ENCODE results near the gene ZNF335.
"Not testable (repeated sequence)": the region's sequence is repeated elsewhere in the genome, so short reads cannot be mapped to it uniquely, and the experiment has no call there.

Gene ZNF335

DNA sequence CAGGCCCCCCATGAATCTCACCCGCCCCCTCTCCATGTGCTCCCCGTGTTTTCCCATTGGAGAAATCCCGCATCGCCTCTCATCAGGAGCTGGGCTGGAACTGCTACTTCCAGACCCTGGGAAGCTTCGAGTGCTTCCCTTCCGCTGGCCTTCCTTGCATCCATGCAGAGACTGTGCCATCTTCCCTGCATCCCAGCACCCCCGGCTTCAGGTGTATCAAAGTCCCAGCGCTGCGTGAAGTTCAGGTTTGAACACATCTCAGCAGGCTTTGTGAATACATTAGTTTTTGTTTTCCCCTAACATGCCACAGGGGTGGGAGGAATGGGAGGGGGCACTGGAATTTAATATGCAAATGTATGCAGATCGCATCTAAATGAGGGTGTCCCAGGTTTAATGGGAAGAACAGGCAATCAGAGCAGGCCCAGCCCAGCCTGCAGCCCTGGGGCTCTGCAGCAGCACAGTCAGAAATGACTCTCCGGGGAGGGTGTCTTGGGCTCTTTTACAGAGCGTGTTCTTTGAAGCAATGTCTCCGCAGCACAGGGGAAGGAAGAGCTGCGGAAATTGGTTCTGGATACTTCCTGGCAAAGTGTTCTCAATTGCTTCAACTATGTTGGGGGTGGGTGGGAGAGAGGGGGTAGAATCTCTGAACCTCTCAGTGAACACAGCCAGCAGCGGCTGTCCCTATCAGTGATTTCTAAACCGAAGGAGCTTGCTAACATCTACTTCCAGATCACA is 28.4 kb upstream of the ZNF335 start:
- DNase-seq: no peak

DNA sequence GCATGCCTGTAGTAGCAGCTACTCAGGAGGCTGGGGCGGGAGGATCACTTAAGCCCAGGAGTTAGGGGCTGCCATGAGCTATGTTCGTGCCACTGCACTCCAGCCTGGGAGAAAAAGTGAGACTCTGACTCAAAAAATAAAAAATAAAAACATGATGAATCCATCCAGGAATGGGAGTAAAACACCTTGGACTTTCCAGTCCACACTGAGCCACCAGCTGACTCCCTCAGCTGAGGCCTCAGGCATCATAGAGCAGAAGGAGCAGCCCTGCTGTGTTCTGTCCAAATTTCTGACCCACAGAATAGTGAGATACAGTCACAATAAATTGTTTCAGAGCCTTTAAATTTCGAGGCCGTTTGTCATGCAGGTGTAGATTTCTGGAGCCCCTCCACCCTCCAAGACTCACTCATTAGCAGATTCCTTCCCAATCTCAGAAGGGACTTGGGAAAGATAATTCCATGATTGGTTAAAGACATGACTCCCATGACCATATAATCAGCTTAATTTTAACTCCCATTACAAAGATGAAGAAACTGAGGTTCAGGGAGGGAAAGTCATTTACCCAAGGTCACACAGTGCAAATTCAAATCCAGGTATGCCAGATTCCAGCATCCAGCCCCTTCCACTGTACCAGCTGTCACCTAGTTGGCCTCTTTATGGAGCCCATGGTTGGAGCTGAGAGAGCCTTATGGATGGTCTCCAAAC is 27.7 kb upstream of the ZNF335 start:
- DNase-seq: no peak

DNA sequence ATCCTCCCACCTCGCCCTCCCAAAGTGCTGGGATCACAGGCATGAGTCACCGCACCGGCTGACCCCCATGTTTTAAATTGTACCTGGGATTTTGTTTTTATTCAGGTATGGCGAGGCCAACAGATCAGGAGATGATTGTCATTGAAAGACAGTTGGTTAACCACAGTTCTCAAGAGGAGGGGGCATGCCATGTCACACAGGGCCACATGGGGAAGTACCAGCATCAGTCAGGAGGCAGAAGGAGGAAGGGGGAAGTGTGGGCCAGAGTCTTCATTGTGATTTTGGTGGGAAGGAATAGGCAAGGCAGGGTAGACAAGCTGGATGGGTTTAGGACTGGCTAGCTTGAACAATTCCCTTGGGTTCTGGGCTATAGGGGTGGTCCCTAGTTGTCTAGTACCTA is 26.8 kb upstream of the ZNF335 start:
- DNase-seq: no peak

DNA sequence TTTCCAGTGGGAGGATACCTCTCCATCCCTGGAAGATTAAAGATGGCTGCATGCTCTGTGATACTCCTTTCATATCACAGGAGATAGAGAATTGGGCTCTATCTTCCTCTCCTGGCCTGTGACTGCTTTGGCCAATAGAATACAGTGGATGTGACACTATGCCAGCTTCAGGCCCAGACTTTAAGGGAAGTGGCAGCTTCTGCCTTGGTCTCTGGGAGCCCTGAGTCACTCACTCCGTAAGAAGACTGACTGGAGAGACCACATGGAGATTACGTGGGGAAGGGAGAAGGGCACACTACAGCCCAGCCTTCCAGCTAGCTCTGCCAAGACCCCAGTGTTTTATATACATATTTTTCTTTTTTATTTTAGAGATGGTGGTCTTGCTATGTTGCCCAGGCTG is 26.3 kb upstream of the ZNF335 start:
- no peak for DNase-seq

DNA sequence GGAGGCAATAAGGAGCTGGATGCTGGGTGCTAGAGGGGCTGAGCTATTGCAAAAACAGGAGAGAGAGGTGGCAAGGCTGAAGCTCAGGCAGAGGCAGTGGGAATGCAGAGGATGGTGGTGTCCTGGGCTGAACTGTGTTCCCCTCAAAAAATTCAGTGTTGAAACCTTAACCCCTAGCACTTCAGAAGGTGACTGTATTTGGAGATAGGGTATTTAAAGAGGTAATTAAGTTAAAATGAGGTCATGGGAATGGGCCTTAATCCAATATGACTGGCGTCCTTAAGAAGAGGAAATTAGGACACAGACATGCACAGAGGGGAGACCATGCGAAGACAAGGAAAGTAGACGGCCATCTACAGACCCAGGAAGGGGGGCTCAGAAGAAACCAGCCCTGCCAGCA is 25.2 kb upstream of the ZNF335 start:
- DNase-seq: no peak

DNA sequence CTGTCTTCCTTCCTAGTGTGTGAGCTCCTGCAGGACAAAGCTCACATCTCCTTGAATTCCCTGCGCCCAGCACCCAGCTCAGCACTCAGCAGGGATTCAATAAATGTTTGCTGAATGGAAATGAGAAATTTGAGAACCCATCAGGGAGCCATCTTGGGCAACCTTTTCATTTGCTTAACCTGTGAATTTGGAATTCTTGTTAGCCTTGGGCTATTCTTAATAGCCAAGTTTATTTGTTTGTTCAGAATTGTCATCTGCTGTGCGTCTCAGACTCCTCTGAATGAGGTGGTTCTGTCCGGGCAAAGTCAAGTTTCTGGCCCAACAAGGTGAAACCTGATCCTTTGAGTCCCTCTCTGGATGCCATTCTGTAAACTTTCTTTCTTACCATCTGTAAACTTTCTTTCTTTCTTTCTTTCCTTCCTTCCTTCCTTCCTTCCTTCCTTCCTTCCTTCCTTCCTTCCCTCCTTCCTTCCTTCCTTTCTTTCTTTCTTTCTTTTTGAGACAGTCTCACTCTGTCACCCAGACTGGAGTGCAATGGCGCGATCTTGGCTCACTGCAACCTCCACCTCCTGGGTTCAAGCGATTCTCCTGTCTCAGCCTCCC is 23.6 kb upstream of the ZNF335 start:
- not testable (repeated sequence) for DNase-seq

DNA sequence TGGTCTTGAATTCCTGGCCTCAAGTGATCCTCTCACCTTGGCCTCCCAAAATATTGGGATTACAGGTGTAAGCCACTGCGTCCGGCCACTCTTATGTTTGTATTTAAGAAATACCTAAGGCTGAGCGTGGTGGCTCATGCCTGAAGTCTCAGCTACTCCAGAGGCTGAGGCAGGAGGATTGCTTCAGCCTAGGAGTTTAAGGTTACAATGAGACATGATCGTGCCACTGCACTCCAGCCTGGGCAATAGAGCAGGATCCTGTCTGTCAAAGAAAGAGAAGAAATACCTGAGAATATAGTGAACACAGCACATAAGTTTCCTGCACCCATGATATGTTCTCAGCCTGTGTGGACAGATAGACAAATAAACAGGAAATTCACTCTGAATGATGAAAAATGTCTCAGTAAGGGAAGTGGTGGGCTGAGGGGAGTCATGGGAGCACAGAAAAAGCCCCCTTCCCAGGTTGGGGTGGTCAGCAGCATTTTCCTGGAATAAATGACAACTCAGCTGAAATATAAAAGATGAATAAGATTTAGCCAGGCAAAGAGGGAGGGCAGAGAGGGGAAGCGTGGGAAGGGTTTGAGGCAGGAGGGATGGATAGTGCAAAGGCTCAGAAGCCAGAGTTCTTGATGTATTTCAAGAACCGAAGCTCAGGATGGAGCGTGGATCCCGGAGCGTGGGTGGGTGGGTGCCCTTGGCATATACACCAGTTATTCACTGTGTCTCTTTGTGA is 22.9 kb upstream of the ZNF335 start:
- no peak for DNase-seq

DNA sequence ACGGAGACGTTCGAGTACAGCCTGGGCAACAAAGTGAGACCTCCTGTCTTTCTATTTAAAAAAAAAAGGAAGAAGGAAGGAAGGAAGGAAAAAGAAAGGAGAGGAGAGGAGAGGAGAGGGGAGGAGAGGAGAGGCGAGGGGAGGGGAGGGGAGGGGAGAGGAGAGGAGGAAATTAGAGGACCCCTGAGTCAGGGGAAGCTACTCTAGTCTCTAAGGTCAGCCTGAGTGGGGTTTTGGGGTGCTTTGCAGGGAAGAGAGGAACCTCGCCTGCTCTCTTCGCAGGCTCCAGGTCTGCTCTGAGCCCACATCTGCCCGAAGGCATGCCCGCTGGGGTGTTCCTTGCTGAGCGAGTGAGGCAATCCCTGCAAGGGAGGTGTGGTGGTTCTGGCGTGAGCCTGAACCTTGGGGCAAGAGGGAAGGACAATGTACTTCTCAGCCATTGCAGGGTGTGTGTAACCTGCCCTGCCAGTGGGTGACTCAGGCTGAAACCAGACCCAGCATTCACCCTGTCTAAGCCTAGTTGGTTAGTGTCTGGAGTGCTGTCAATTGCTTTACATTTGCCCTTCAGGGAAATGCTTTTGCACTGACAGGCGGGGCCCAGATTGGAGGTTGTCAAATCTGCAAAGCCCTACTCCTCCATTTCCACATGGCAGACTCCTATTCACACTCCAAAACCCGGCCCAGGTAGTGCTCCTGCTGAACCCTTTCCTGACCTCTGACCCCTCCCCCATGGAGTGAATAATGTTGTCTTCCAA is 21.4 kb upstream of the ZNF335 start:
- DNase-seq: no peak

DNA sequence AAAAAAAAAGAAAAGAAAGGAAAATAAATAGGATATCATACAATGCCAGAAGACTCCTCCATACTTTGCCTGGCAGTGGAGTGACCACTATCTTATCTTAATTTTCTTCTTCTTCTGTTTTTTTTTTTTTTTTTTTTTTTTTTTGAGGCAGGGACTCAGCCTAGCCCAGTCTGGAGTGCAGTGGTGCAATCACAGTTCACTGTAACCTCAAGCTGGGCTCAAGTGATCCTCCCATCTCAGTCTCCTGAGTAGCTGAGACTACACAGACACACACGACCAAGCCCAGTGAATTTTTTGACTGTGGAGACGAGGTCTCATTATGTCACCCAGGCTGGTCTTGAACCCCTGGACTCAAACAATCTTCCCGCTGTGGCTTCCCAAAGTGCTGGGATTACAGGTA is 19.6 kb upstream of the ZNF335 start:
- DNase-seq: no peak

DNA sequence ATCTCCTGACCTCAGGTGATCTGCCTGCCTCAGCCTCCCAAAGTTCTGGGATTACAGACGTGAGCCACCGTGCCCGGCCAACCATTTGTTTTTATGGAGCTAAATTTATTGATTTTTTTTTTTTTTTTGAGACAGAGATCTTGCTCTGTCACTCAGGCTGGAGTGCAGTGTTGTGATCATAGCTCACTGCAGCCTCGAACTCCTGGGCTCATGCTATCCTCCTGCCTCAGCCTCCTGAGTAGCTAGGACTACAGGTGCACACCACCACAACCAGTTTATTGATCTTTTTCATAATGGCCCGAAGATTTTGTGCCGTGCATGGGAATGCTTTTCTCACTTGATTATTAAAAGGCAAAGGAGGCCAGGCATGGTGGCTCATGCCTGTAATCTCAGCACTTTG is 16.8 kb upstream of the ZNF335 start:
- not testable (repeated sequence) for DNase-seq

DNA sequence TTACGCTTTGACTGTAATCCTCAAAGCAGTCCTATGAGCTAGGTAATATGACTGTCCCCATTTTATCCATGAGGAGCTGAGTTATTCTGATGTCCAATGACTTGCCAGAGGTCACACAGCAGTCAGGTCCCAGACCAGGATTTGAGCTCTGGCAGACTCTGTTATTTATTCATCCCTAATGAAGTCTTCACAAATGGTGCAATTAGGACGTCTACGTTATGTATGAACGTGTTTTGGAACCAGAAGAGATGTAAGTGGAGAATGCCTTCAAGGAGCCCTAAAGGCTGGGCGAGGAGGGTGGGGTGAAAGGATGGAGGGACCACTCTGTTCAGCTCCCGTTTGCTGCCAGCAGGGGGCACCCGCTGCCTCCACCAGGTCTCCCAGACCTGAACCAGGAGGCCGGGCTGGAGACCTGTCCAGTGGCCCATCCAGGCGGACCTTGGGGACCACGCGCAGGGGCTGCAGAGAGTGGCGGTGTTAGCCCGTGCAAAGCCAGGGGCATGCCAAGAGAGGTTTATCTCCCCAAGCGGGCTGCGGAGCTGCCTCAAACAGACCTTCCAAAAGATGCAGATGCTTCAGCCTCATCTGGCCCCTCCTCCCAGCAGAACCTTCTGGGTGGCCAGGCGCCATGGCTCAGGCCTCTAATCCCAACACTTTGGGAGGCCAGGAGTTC is 15.2 kb upstream of the ZNF335 start:
- DNase-seq: peak; percentile 54 to 70 (median 62)

DNA sequence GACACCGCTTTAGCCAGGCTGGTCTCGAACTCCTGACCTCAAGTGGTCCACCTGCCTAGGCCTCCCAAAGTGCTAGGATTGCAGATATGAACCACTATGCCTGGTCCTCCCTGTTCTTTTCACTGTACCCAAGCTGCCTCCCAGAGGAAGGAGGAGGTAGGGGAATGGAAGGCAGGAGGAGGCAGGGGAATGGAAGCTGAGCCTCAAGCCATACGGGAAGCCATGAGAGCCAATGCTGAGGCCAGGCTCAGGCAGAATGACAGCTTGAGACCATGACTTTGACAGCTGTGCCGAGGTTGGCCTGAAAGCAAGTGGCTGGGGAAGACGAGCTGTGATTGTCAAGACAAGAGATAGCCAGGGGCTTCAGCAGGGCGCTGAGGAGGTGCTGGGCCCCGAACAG is 13.6 kb upstream of the ZNF335 start:
- DNase-seq: no peak

DNA sequence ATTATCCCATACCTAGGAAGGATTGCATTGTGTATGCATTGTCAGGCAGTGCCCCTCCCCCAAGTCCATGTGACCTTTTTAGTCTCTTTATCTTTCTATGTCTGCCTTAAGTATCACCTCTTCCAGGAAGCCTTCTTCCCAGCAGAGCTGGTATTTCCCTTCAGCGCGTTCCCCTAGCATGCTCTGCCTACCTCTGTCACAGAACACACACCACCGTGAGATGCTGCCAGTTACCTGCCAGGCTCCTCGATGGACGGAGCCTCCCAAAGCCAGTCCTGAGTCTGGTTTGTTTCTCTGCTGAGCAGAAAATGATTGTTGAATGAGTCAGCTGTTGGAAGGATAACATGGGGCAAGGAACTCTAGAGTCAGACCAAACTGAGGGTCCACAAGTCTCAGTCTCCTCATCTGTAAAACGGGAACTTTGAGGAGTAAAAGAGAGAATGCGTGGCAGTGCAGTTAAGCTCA is 11.3 kb upstream of the ZNF335 start:
- no peak for DNase-seq

DNA sequence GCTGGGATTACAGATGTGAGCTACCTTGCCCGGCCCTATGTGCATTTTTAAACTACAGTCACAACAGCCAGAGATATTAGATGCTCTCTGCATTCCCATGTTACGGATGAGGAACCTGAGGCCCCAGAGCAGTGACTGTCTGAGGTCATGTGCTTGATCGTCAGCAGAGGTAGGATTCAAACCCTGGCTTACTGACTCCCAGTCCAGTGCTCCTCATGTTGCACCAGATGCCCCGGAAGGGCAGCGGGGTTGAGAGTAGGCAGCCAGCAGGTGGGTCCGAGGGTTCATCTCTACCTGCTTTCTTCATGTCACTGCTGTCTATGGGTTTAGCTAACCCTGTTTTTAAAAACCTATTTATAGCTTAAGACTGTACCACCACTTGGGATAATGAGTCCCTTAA is 9.3 kb upstream of the ZNF335 start:
- DNase-seq: no peak

DNA sequence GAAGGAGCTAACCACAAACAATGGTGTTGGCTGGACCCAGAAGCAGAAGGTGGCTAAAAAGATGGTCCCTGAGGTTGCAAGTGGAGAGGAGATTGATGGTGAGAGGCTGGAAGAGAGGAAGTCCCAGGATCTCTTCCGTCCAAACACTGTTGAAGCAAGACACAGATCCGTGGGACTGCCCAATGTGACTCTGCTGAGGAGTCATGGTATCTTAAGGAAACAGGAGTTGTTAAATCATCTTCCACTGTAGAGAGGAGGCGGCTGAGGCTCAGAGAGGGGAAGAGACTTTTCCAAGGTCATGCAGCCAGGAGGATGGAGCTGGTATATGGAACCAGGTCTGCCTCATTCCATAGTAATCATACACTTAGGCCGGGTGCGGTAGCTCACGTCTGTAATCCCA is 4.1 kb upstream of the ZNF335 start:
- no peak for DNase-seq

DNA sequence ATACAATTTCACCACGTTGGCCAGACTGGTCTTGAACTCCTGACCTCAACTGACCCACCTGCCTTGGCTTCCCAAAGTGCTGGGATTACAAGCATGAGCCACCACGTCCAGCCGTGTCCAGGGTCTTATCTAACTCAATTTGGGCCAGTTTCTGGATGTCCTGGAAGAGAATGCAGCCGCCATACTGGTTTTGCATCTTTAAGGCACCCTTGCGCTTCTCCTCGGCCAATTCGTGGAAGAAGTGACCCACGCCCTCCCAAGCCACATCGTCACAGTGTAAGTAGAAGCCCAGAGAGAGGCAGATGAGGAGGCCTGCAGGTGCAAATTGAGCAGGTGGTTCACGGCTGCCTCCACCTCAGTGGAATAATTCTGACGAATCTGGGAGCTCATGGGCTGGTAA is 3.7 kb upstream of the ZNF335 start:
- DNase-seq: no peak

DNA sequence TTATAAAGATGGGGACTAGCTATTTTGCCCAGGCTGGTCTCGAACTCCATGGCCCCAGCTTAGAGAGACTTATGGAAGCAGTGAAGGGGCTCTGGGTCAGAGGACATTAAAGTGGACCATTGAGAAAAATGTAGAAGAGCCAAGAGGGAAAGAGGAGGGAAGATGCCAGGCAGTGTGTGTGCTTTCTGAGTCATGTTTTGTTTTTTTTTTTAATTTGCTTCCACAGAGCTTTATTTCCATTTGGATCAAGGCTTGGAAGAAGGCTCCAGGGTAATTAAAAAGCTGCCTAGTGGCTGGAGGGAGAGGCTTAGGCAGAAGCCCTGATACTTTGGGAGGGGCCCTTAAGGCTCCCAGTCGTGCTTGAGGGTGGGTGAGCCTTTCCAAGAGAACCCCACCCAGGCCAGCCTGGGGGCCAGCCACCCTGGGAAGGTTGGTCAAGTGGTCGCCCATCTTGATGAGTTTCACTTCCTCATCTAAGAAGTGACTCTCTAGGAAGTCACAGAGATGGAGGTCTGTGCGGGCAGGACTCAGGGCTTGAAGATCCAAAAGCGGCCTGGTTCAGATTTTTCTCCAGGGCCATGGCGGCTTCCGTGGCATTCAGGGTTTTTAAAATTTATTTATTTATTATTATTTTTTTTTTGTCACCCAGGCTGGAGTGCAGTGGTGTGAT is 3.0 kb upstream of the ZNF335 start:
- DNase-seq: no peak

DNA sequence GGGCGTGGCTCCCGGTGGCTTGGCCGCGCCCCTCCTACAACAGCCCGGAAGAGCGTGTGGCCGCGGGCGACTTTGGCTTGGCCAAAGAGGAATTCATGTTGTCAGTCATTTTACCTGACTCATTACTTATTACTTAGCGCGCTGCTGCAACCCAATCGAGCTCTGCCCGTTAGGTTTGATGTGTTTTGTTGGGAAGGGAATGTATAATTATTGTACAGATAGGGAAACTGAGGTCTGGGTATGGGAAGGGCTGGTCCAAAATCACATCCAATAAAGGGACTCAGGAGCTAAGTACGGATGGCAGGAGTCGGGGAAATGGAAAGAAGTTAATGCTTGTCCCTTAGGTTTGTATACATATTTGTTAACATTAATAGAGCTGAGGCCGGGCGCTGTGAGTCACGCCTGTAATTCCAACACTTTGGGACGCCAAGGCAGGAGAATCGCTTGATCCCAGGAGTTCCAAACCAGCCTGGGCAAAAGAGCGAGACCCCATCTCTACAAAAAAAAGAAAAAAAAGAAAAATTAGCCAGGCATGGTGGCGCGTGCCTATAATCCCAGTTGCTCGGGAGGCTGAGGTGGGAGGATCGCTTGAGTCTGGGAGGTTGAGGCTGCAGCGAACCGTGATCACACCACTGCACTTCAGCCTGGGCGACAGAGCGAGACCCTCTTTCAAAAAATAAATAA is 639 bp upstream of the ZNF335 start:
- no peak for DNase-seq

DNA sequence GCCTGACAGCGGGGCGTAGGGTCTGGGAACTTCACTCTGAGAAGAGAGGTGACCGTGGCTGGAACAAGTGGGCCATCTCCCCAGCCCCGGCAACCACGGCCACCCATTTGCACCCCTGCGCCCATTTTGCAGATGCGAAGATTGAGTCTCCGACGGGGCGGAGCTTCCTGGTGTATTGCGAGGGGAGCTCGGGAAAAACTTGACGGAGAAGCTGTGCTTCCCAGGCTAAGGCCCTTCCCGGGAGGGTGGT is 653 bp downstream of the ZNF335 start:
- DNase-seq: peak in 2 of 4 experiments; percentile 59 to 72

DNA sequence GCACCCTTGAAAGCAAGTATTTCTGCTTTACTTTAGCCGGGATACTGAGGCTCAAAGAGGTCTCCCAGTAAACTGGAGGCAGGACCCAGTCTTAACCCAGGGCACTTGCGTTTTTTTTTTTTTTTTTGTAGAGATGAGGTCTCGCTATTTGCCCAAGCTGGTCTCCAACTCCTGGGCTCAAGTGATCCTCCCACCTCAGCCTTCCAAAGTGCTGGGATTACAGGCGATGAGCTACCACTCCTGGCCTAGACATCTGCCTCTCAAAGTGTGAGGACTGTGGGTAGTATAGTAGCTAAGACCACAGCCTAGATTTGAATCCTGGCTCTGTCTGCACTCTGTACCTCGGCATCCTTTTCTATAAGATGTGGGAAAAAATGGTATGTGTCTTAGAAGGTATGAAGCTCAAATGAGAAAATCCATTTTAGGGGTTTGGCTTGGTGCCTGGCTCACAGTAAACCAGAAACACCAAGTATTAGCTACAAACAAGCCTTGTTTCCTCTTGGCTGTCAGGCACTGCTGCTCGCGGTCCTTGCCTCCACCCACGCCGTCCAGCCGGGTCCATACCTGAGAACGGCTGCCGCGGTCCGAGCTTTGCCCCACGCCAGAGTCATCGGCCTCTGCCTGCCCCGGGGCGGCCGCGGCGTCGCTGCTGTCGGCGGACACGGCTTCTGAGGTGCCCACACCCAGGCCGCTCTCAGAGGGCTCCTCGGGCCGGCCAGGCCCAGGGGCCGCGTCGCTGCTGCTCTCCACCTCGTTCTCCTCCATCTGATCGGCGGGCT is 1.2 kb downstream of the ZNF335 start:
- DNase-seq: no peak

Data from activated CD4-positive, CD25-positive, alpha-beta regulatory T cell (primary cell).